HG03064 (cell line): ENCODE results near the gene PARVB.
"Not testable (repeated sequence)": the region's sequence is repeated elsewhere in the genome, so short reads cannot be mapped to it uniquely, and the experiment has no call there.

Experiments
- ATAC-seq: cut with Tn5 transposase; IDR thresholded peaks from one replicate; pipeline ENCODE4 v1.9.1; 2021; ENCODE audit warnings: low read depth; ENCODE audit not compliant: unreplicated experiment

Gene PARVB

GRCh38 chr22:44049486-44050231 is 25.6 kb downstream of the PARVB start:
- ATAC-seq, result no peak

DNA sequence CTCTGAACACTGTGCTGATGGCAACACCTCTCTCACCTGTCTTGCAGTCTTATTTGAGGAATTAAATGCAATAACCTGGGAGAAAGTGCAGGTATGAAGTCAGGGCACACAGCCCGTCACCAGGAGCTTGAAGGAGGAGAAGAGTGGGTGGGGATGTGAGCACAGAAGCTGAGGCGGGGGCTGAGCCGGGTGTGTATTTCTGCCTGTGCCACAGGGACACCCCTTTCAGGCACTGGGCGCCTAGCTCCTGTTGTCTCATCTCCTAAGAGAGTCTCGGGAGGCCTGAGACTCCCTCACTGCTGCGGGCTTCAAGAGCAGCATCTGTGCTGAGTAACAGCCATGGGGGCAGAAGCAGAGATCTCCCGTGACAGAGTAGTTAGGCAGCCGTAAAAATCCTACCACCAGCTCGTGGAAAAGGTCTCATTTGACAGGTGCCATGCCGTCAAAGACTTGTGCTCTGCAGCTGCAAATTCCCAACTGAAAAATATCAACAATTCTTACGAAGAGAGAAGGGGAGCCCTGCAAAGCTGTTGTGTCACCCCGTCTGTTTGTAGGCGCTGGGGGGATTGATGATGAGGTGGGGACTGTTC is 26.8 kb downstream of the PARVB start:
- no peak for ATAC-seq

DNA sequence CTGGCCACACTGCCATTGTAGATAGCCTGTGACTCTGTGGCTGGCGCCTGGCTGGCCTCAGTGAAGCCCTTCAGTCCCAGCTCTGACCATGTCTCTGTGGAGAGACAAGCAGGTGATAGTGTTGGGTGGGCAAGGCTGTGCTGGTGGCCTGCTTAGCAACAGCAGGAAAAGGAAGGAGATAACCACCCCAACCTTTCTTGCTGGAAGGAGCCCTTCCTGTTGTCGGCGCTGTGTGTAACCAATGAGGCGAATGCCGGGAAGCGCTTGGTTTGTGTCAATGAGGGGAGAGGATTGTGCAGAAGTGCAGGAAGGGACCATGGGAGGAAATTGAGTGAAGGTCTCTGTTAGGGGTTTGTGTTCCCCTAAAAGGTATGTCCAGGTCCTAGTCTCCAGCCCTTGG is 27.3 kb downstream of the PARVB start:
- no peak for ATAC-seq

DNA sequence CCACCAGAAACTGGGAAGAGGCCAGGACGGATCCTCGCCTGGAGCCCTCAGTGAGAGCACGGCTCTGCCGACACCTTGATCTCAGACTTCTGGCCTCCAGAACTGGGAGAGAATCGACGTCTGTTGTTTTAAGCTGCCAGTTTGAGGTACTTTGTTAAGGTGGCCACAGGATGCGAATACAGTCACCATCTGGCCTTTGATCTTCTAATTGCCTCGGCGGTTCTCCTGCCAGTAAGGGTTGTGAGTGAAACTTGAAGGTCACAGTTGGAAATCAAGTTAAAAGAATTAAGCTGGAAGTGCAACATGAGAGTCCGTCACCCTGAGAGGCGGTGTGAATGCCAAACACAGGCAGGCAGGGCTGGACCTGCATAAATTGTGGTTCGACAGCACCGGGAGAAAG is 27.9 kb downstream of the PARVB start:
- ATAC-seq, result no peak

GRCh38 chr22:44055805-44056204 is 31.7 kb downstream of the PARVB start:
- ATAC-seq, result no peak

- not testable (repeated sequence) for ATAC-seq
Observed at GRCh38 chr22:44056649-44057048, 32.5 kb downstream of the PARVB start.

- no peak for ATAC-seq
Observed at GRCh38 chr22:44057401-44057987, 33.4 kb downstream of the PARVB start.

DNA sequence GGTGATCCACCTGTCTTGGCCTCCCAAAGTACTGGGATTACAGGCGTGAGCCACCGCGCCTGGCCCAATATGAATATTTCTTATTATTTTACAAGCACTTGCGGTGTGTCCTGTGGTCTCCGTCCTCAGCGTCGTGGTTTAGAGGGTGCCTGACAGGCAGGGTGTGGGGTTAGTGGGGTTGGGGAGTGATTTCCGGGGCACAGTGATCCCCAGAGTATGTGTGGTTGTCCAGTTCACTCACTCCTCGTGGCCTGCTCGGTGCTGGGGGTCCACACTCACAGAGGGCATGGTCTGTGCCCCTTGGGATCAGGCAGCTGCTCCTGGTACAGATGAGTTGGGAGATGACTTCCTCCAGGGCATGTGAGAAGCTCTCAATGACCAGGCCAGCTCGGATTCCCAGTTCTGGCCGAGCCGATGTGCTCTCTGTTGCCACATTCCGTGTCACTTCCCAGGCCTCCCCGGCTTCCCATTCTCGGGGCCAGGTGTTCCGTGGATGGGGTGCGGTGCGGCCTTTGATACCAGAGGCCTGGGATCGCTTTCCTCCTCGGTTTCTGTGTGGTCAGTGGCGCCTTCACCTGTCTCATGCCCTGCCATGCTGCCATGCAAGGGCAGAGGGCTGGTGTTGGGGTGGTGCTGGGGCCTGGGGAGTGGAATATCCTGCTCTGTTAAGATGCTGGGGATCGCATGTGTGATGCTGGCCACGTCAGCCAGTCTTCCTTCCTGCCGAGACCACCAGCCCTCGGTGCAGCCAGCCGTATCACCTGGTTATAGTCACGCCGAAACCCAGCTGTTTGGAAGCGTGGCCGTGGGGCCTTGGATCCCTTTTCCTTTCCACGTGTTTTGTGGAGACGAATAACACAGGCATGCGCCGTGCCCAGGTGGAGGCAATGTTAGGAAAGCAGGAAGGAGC is 39.6 kb downstream of the PARVB start:
- ATAC-seq, result no peak

GRCh38 chr22:44067033-44067432 is 42.9 kb downstream of the PARVB start:
- ATAC-seq, result no peak

DNA sequence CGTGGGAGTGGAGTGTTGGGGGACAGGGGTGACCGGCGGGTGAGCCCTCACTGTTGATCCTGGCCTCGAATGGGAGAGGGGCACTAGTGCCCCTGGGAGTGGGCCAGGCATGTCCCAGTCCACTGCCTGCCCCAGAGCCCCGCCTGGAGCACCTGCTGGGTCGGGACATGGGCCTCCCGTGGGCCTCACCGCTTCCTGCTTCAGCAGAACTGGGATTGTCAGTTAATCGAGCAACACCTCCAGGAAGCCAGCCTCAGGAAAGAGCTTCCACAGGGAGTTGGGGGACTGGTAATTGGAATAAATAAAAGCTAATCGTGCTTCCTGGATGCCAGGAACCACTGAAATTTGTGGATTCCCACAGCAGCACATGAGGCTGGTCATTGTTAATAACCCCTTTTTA is 43.8 kb downstream of the PARVB start:
- ATAC-seq, result no peak

DNA sequence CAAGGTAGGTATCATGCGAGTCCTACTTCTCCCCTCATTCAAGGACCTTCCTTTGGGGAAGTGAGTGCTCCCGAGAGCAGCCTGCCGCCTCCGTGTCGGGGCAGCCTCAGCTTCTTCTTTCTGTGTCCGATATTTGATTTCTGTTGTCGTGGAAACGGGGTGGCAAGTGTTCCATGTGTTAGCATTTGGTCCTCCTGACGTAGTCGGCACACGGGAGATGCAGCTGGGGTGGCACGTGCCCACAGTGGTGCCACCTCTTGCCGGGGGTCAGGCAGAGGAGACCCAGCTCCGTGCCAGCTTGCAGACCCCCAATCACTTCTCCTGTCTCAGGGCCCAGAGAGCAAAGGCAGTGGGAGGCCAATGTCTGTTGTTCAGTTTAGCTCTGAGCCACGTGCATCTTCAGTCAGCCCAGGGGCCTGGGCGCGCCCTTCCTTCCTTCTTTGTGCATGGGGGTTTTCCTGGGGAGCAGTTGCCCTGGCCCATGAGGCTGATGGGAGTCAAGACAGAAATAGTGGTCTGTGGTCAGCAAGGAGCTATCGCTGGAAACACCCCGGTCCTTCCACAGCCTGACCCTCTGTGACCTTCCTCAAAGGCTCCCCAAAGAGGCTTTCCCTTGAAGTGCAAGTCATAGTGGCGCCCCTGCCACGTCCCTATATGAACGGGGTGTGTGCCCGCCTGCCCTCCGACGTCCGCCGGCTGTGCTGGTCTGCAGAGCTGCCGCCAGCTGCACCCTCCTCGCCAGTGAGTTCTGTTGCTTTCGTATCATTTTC is 44.5 kb downstream of the PARVB start:
- no peak for ATAC-seq

- no peak for ATAC-seq
Observed at GRCh38 chr22:44070029-44070428, 45.9 kb downstream of the PARVB start.

DNA sequence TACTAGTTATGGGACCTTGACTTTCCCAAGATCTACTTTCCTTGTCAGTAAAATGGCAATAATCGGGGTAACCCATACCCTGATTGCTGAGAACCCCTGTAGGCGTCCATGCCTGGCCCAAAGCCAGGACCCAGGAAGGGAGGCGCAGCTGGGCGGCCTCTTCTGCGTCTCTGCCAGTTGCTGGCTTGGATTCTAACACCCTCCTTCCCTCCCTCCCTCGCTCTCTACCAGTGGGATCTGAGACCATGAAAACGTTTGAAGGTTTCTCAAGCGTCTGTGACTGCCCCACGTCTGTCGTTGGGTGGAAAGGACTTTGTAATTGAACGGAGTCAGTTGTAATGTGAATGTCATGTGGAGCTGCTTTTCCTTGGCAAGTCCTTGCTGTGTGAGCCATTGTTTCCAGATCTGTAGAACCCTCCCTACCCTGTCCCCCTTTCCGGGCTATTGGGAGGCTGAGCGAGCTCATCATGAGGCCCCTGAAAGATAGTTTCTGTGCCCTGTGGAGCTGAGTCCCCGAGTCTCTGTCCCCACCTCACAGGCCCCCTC is 47.8 kb downstream of the PARVB start:
- no peak for ATAC-seq

DNA sequence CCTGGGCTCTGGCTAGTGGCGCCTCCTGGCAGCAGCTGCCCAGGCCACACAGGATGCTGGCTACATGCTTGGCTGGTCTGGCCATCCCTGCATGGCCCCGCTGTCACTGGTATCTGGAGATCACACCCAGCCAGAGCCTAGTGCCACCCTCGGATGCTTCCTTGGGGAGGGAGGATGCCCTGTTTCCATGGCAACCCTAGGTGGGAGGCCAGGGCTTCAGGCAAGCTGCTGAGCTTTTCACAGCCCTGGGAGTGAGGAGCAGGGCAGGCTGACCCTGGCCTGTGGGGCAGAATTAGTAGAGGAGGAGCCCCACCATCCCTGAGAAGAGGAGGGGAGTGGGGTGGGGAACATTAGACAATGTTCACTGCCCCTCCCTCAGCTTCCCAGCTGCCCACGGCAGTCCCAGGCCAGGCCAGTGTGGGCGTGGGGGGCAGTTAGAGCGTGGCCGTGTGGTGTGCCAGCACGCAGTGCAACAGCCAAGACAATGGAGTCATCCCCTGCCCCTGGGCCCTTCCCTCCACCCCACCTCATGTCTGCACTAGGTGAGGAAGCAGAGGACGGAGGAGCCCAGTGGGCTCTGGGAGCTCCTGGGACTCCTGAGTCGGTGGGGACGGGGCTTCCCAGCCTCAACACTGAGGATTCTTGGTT is 50.4 kb downstream of the PARVB start:
- ATAC-seq, result no peak

DNA sequence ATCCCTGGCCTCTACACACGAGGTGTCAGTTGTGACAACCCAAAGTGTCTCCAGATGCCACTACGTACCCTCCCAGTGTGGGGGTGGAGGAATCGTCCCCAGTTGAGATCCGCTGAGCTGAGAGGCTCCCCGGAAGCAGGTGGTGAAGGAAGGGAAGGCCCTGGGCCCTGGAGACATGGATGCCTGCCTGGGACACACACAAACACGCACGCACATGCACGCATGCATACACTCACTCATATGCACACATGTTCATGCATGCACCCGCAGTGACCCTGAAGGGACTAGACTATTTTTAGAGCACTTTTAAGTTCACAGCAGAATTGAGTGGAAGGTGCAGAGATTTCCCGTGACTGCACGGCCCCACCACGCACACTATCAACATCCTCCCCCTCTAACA is 50.9 kb downstream of the PARVB start:
- ATAC-seq, result no peak

- no peak for ATAC-seq
Observed at GRCh38 chr22:44075670-44076069, 51.6 kb downstream of the PARVB start.

- no peak for ATAC-seq
Observed at GRCh38 chr22:44076825-44077224, 52.7 kb downstream of the PARVB start.

GRCh38 chr22:44080936-44081861 is 57.1 kb downstream of the PARVB start:
- no peak for ATAC-seq

- no peak for ATAC-seq
Observed at GRCh38 chr22:44082801-44083200, 58.7 kb downstream of the PARVB start.
